Left renal cortex interstitium (tissue), 4 donors: ENCODE results near the gene HNRNPCL2. TPM values are rescaled to one million over a fixed set of nuclear protein-coding genes. Genes with fewer than 3 reads are reported as not detected.
"Not testable (repeated sequence)": the region's sequence is repeated elsewhere in the genome, so short reads cannot be mapped to it uniquely, and the experiment has no call there.

Experiments
- DNase-seq, 4 donors: peaks; one replicate each; pipeline ENCODE4 v3.0.0-alpha.2; 2013; ENCODE audit warnings: low read depth in 4 of 4, low spot score in 2 of 4, missing footprints in 1 of 4
- polyA plus RNA-seq, 4 donors: library from polyadenylated mRNA; unstranded; fragments of 120-200 nt; gene quantifications; one replicate each; pipeline ENCODE4 v1.2.1, GENCODE V29; 2013; ENCODE audit not compliant: insufficient read length in 4 of 4

The HNRNPCL2 gene
- under 1 TPM in 2 of 4 donors, not detected in 2; 0.21 TPM for polyA plus RNA-seq

DNA sequence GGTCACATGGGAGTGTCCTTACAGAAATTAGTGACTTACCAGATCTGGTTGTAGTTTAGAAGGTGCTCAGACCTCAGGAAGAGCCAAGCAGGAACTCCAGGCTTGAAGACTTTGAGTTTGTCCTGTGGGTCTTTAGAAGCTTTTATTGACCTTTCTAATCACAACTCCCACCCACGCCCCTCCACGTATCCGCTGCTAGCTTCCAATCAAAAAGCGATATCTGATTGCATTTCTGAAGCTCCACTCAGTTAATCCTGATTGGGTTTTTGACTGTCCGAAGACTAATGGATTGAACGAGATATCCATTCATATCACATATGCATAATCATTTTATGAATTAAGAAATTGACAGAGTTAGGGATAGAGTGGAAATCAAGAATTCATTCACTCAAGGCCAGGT, at the start of gene HNRNPCL2:
HNRNPCL2 (minus strand) TSS at position 101 of the 400 bp plus-strand sequence. CDS start 454 bp downstream, outside the sequence.
- not testable (repeated sequence) for DNase-seq

DNA sequence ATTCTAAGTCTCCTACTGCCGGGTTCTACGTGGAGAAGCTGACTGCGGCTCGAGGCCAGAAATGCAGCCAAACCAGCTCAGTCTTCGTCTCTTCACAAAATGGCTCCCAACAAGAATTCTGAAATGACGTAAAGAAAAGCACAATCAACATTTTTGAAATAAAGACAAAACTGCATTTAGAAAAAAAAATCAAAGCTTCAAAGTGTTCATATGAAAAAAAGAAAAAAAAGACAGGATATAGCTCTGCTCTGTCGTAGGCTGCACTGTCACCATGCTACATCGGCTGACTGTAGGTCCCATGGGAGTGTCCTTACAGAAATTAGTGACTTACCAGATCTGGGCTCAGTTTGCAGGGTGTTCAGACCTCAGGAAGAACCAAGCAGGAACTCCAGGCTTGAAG, 48.9 kb upstream of the HNRNPCL2 start, which contains the start of gene HNRNPCL4:
HNRNPCL4 (minus strand) TSS at position 101 of the 400 bp plus-strand sequence. CDS start 164 bp downstream, outside the sequence.
- not testable (repeated sequence) for DNase-seq

DNA sequence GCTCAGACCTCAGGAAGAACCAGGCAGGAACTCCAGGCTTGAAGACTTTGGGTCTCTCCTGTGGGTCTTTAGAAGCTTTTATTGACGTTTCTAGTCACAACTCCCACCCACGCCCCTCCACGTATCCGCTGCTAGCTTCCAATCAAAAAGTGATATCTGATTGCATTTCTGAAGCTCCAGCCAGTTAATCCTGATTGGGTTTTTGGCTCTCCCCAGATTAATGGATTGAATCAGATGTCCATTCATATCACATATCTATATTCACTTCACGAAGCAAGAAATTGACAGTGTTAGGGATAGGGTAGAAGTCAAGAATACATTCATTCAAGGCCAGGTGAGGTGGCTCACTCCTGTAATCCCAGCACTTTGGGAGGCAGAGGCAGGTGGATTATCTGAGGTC, 39.3 kb upstream of the HNRNPCL2 start, which contains the start of gene PRAMEF26:
PRAMEF26 (minus strand) TSS at position 101 of the 400 bp plus-strand sequence. CDS start 2,914 bp downstream, outside the sequence.
- not testable (repeated sequence) for DNase-seq

DNA sequence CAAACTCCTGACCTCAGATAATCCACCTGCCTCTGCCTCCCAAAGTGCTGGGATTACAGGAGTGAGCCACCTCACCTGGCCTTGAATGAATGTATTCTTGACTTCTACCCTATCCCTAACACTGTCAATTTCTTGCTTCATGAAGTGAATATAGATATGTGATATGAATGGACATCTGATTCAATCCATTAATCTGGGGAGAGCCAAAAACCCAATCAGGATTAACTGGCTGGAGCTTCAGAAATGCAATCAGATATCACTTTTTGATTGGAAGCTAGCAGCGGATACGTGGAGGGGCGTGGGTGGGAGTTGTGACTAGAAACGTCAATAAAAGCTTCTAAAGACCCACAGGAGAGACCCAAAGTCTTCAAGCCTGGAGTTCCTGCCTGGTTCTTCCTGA, 46.2 kb downstream of the HNRNPCL2 start, which contains the start of gene PRAMEF25:
PRAMEF25 (plus strand) TSS at position 301 of the 400 bp plus-strand sequence. CDS start 2,920 bp downstream, outside the sequence.
- DNase-seq: not testable (repeated sequence)

Other genes with a start within 250 kb of the HNRNPCL2 start
- not detected for gene PRAMEF4, start 230.7 kb downstream of the HNRNPCL2 start, polyA plus RNA-seq
- not detected for gene PRAMEF10, start 218.6 kb downstream of the HNRNPCL2 start, polyA plus RNA-seq
- gene PRAMEF7, start 200.2 kb downstream of the HNRNPCL2 start, polyA plus RNA-seq: not detected
- not detected for gene PRAMEF6, start 169.3 kb downstream of the HNRNPCL2 start, polyA plus RNA-seq
- not detected for gene PRAMEF27, start 60.3 kb downstream of the HNRNPCL2 start, polyA plus RNA-seq
- gene HNRNPCL3, start 56.1 kb downstream of the HNRNPCL2 start, polyA plus RNA-seq: not detected
- gene PRAMEF25, start 46.1 kb downstream of the HNRNPCL2 start, polyA plus RNA-seq: not detected
- not detected for gene PRAMEF26, start 39.2 kb upstream of the HNRNPCL2 start, polyA plus RNA-seq
- gene HNRNPCL4, start 48.8 kb upstream of the HNRNPCL2 start, polyA plus RNA-seq: under 1 TPM in 3 of 4 donors, not detected in 1; 0.54 to 0.81 (median 0.58) TPM
- gene PRAMEF9, start 55.0 kb upstream of the HNRNPCL2 start, polyA plus RNA-seq: not detected
- gene PRAMEF13, start 84.6 kb upstream of the HNRNPCL2 start, polyA plus RNA-seq: not detected
- not detected for gene PRAMEF18, start 109.3 kb upstream of the HNRNPCL2 start, polyA plus RNA-seq
- not detected for gene PRAMEF5, start 137.3 kb upstream of the HNRNPCL2 start, polyA plus RNA-seq
- not detected for gene PRAMEF8, start 168.3 kb upstream of the HNRNPCL2 start, polyA plus RNA-seq
- not detected for gene PRAMEF33, start 186.7 kb upstream of the HNRNPCL2 start, polyA plus RNA-seq
- gene PRAMEF15, start 198.7 kb upstream of the HNRNPCL2 start, polyA plus RNA-seq: not detected
- gene PRAMEF14, start 230.3 kb upstream of the HNRNPCL2 start, polyA plus RNA-seq: not detected